ENCODE data around the gene LIMS3.
"Not testable (repeated sequence)": the region's sequence is repeated elsewhere in the genome, so short reads cannot be mapped to it uniquely, and the experiment has no call there.

GRCh38 chr2:109920162-109920561 is 21.7 kb downstream of the LIMS3 start:
- not testable (repeated sequence) for TF ChIP-seq CTCF (IDR thresholded peaks at IDR 0.05; ENCODE audit: poor library complexity, severe bottlenecking); EZH2 (IDR thresholded peaks at IDR 0.05; ENCODE audit: borderline replicate concordance, insufficient read depth, low read length, poor library complexity, severe bottlenecking)

Data from neural cell (in vitro differentiated cells).